ENCODE measurements around the gene GGA1.

- TF ChIP-seq, protein P1, sequence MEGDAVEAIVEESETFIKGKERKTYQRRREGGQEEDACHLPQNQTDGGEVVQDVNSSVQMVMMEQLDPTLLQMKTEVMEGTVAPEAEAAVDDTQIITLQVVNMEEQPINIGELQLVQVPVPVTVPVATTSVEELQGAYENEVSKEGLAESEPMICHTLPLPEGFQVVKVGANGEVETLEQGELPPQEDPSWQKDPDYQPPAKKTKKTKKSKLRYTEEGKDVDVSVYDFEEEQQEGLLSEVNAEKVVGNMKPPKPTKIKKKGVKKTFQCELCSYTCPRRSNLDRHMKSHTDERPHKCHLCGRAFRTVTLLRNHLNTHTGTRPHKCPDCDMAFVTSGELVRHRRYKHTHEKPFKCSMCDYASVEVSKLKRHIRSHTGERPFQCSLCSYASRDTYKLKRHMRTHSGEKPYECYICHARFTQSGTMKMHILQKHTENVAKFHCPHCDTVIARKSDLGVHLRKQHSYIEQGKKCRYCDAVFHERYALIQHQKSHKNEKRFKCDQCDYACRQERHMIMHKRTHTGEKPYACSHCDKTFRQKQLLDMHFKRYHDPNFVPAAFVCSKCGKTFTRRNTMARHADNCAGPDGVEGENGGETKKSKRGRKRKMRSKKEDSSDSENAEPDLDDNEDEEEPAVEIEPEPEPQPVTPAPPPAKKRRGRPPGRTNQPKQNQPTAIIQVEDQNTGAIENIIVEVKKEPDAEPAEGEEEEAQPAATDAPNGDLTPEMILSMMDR (IDR thresholded peaks at IDR 0.05): no peak
- TF ChIP-seq EZH2 (IDR thresholded peaks at IDR 0.05; ENCODE audit: borderline replicate concordance, insufficient read depth, low read depth, low read length, poor library complexity, severe bottlenecking): no peak
Observed at GRCh38 chr22:37566329-37566837, 42.3 kb upstream of the GGA1 start.

All from B cell (primary cell).